ENCODE data around the gene SETD1A. TPM values are rescaled to one million over a fixed set of nuclear protein-coding genes. Genes with fewer than 3 reads are reported as not detected.

SETD1A gene
- total RNA-seq, 3 donors from 2014 or later (not counting 1 experiment from before 2014, with no cell fraction given), result 32.9 to 34.5 (median 33.9) TPM

DNA sequence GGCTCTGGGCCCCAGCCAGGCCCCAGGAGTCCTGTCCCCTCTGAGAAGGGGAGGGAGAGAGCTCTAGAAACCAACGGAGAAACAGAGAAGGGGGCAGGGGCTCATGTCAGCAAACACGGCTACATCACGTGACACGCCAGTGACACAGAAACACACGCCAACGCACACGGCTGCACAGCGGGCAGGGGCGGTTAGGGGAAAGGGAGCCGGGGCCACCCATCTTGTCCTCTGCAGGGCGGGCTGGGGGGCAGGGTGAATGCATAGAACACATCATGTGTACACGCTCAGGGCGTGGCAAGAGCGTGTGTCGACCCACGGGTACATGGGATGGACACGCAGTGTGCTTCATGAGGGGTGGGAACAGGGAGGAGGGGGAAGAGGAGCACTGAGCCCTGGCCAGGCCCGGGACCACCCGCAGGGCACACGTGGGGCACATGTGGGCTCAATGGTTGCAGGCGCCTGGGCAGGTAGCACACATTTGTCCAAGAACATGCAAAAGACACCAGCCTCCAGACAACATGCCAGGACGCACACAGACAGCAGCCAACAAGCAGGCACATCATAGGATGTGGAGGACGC, 32.0 kb downstream of the SETD1A start:
- Histone ChIP-seq H3K4me1 (ENCODE audit: control insufficient read depth, insufficient read depth, low read length) (peaks cover 8% of the 10 kb centered on the region), H3K27ac (ENCODE audit: low read length) (no peak overlapping the region), H3K36me3 (ENCODE audit: control insufficient read depth, insufficient read depth, low read length) (no peaks in the 10 kb centered on the region), H3K27me3 (ENCODE audit: control insufficient read depth, insufficient read depth, low read length) (no peaks in the 10 kb centered on the region), H3K4me3 (ENCODE audit: low read length) (no peak overlapping the region), H3K9me3 (ENCODE audit: control insufficient read depth, insufficient read depth, low read length) (no peaks in the 10 kb centered on the region)
- ATAC-seq (no peak), DNase-seq (no peak)
- Mint-ChIP-seq H3K27ac (no peak overlapping the region), H3K27me3 (ENCODE audit: low read depth in 2 of 2) (peaks cover 0 to 3% of the 10 kb centered on the region in 2 donors), H3K36me3 (no peaks in the 10 kb centered on the region), H3K9me3 (no peaks in the 10 kb centered on the region), H3K4me3 (no peak overlapping the region), H3K4me1 (peaks cover 0 to 20% of the 10 kb centered on the region in 2 donors)
- intact Hi-C loops (cut with micrococcal nuclease), result no loop called here
- 94% methylated on average over 23 of the region's 23 CpGs for WGBS (ENCODE audit: insufficient coverage)
- TF ChIP-seq CTCF (IDR thresholded peaks at IDR 0.05), result no peak

DNA sequence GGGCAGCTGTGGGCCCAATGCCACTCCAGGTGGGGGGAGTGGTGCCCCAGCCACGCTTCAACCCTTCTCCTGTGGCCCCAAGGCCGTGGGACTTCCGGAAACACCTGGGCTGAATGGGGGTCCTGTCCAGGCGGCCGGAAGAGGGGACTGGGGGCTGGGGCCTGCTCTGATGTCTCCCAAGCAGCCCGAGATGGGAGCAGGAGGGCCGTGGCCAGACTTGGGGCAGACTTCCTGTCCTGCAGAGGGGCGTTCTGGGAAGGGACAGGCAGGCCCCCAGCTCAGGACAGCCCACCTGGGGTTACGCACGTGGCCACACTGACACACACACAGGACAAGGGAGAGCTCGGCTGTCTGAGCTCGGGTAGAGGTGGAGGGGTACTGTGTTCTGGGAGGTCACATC, 32.6 kb downstream of the SETD1A start:
- ATAC-seq (no peak), DNase-seq (no peak)
- Histone ChIP-seq H3K27ac (ENCODE audit: low read length) (no peak overlapping the region), H3K27me3 (ENCODE audit: control insufficient read depth, insufficient read depth, low read length) (no peaks in the 10 kb centered on the region), H3K9me3 (ENCODE audit: control insufficient read depth, insufficient read depth, low read length) (no peaks in the 10 kb centered on the region), H3K4me1 (ENCODE audit: control insufficient read depth, insufficient read depth, low read length) (peaks cover 3% of the 10 kb centered on the region), H3K36me3 (ENCODE audit: control insufficient read depth, insufficient read depth, low read length) (no peaks in the 10 kb centered on the region), H3K4me3 (ENCODE audit: low read length) (no peak overlapping the region)
- no peak overlapping the region for H3K4me3 Mint-ChIP-seq
- no peaks in the 10 kb centered on the region for H3K9me3 Mint-ChIP-seq
- intact Hi-C loops (cut with micrococcal nuclease), result no loop called here
- H3K27me3 Mint-ChIP-seq (ENCODE audit: low read depth in 2 of 2), result peaks cover 0 to 4% of the 10 kb centered on the region in 2 donors
- H3K36me3 Mint-ChIP-seq, result no peaks in the 10 kb centered on the region
- TF ChIP-seq CTCF (IDR thresholded peaks at IDR 0.05), result no peak
- no peak overlapping the region for H3K27ac Mint-ChIP-seq
- H3K4me1 Mint-ChIP-seq, result peaks cover 0 to 16% of the 10 kb centered on the region in 2 donors
- WGBS (ENCODE audit: insufficient coverage), result 86% methylated on average over 12 of the region's 12 CpGs

GRCh38 chr16:30991052-30991451, 33.5 kb downstream of the SETD1A start:
- no peak overlapping the region for H3K27ac ChIP-seq (ENCODE audit: low read length)
- H3K9me3 ChIP-seq (ENCODE audit: control insufficient read depth, insufficient read depth, low read length), result no peaks in the 10 kb centered on the region
- intact Hi-C loops (cut with micrococcal nuclease), result no loop called here
- H3K27me3 Mint-ChIP-seq (ENCODE audit: low read depth in 2 of 2), result peaks cover 0 to 6% of the 10 kb centered on the region in 2 donors
- H3K36me3 ChIP-seq (ENCODE audit: control insufficient read depth, insufficient read depth, low read length), result no peaks in the 10 kb centered on the region
- ATAC-seq (no peak), DNase-seq (no peak)
- no peak overlapping the region for H3K4me3 ChIP-seq (ENCODE audit: low read length)
- no peak overlapping the region for H3K4me3 Mint-ChIP-seq
- H3K4me1 ChIP-seq (ENCODE audit: control insufficient read depth, insufficient read depth, low read length), result no peaks in the 10 kb centered on the region
- no peaks in the 10 kb centered on the region for H3K36me3 Mint-ChIP-seq
- TF ChIP-seq CTCF (IDR thresholded peaks at IDR 0.05), result no peak
- H3K4me1 Mint-ChIP-seq, result peaks cover 0 to 12% of the 10 kb centered on the region in 2 donors
- WGBS (ENCODE audit: insufficient coverage), result 77% methylated on average over 8 of the region's 8 CpGs
- no peak overlapping the region for H3K27ac Mint-ChIP-seq
- no peaks in the 10 kb centered on the region for H3K27me3 ChIP-seq (ENCODE audit: control insufficient read depth, insufficient read depth, low read length)
- no peaks in the 10 kb centered on the region for H3K9me3 Mint-ChIP-seq

- no peaks in the 10 kb centered on the region for H3K36me3 Mint-ChIP-seq
- no peaks in the 10 kb centered on the region for H3K27me3 ChIP-seq (ENCODE audit: control insufficient read depth, insufficient read depth, low read length)
- H3K4me3 ChIP-seq (ENCODE audit: low read length), result no peak overlapping the region
- H3K27me3 Mint-ChIP-seq (ENCODE audit: low read depth in 2 of 2), result peaks cover 0 to 9% of the 10 kb centered on the region in 2 donors
- no peaks in the 10 kb centered on the region for H3K9me3 ChIP-seq (ENCODE audit: control insufficient read depth, insufficient read depth, low read length)
- DNase-seq (no peak), ATAC-seq (no peak)
- peaks cover 0 to 13% of the 10 kb centered on the region in 2 donors for H3K4me1 Mint-ChIP-seq
- no peaks in the 10 kb centered on the region for H3K36me3 ChIP-seq (ENCODE audit: control insufficient read depth, insufficient read depth, low read length)
- peaks cover 9% of the 10 kb centered on the region for H3K4me1 ChIP-seq (ENCODE audit: control insufficient read depth, insufficient read depth, low read length)
- no peak overlapping the region for H3K27ac ChIP-seq (ENCODE audit: low read length)
- H3K9me3 Mint-ChIP-seq, result no peaks in the 10 kb centered on the region
- TF ChIP-seq CTCF (IDR thresholded peaks at IDR 0.05), result no peak
- H3K27ac Mint-ChIP-seq, result no peak overlapping the region
- WGBS (ENCODE audit: insufficient coverage), result 91% methylated on average over 21 of the region's 21 CpGs
- intact Hi-C loops (cut with micrococcal nuclease), result no loop called here
- no peak overlapping the region for H3K4me3 Mint-ChIP-seq
These were observed 34.8 kb downstream of the SETD1A start for GRCh38 chr16:30992276-30992780.

Measured in natural killer cell (primary cell).